ENCODE results near the gene TMEM101. TPM values are rescaled to one million over a fixed set of nuclear protein-coding genes. Genes with fewer than 3 reads are reported as not detected.

Gene TMEM101
- total RNA-seq, 1 experiment from 2014 or later = 32.1 TPM

DNA sequence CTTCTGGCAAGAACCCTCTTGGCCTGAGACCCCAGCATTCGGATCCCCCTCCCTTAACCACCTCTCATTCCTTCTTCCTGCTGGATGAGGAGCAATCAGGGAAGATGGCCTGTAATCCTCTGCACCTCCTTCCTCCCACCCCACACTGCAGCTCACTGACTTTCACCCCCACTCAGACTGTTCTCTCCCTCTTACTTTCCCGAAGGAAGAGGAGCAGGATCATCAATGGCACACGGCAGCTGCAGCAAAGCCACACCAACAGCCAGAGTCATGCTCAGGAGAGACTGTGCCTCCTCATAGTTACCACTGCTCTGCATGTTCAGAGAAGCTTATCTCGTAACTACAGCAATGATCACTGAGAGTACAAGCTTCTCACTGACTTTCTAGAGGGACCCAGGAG is 10.1 kb upstream of the TMEM101 start:
- no peak for DNase-seq (ENCODE audit: low spot score)
- Mint-ChIP-seq H3K27me3 (ENCODE audit: low read depth) (no peaks in the 10 kb centered on the region), H3K4me3 (no peak overlapping the region), H3K4me1 (no peaks in the 10 kb centered on the region), H3K36me3 (peaks cover 9% of the 10 kb centered on the region), H3K27ac (peak overlapping the region; percentile 84), H3K9me3 (no peaks in the 10 kb centered on the region)
- CTCF ChIA-PET = interaction anchor here (1.0 to 2.1 kb wide), 3 partner anchors 16 to 85 kb away, joined by 3 to 8 read pairs (median 4); no protein-coding TSS in a partner anchor
- ATAC-seq = no peak
- POLR2A ChIA-PET = no interaction called here
- no peak for TF ChIP-seq SOX15 (CRISPR knock-in tag; IDR thresholded peaks at IDR 0.05)
- TF ChIP-seq GABPB1 (CRISPR knock-in tag; IDR thresholded peaks at IDR 0.05) = no peak
- TF ChIP-seq, protein P1, sequence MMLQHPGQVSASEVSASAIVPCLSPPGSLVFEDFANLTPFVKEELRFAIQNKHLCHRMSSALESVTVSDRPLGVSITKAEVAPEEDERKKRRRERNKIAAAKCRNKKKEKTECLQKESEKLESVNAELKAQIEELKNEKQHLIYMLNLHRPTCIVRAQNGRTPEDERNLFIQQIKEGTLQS (CRISPR knock-in tag; conservative IDR thresholded peaks at IDR 0.05) = no peak
- TF ChIP-seq, protein P2, sequence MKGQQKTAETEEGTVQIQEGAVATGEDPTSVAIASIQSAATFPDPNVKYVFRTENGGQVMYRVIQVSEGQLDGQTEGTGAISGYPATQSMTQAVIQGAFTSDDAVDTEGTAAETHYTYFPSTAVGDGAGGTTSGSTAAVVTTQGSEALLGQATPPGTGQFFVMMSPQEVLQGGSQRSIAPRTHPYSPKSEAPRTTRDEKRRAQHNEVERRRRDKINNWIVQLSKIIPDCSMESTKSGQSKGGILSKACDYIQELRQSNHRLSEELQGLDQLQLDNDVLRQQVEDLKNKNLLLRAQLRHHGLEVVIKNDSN (CRISPR knock-in tag; IDR thresholded peaks at IDR 0.05) = no peak
- TF ChIP-seq CBFB (CRISPR knock-in tag; IDR thresholded peaks at IDR 0.05; ENCODE audit: low read depth) = no peak
- TF ChIP-seq NFE2L1 (CRISPR knock-in tag; IDR thresholded peaks at IDR 0.05) = no peak
- TF ChIP-seq CREB1 (CRISPR knock-in tag; IDR thresholded peaks at IDR 0.05) = no peak
- TF ChIP-seq, protein P3, sequence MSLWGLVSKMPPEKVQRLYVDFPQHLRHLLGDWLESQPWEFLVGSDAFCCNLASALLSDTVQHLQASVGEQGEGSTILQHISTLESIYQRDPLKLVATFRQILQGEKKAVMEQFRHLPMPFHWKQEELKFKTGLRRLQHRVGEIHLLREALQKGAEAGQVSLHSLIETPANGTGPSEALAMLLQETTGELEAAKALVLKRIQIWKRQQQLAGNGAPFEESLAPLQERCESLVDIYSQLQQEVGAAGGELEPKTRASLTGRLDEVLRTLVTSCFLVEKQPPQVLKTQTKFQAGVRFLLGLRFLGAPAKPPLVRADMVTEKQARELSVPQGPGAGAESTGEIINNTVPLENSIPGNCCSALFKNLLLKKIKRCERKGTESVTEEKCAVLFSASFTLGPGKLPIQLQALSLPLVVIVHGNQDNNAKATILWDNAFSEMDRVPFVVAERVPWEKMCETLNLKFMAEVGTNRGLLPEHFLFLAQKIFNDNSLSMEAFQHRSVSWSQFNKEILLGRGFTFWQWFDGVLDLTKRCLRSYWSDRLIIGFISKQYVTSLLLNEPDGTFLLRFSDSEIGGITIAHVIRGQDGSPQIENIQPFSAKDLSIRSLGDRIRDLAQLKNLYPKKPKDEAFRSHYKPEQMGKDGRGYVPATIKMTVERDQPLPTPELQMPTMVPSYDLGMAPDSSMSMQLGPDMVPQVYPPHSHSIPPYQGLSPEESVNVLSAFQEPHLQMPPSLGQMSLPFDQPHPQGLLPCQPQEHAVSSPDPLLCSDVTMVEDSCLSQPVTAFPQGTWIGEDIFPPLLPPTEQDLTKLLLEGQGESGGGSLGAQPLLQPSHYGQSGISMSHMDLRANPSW (CRISPR knock-in tag; conservative IDR thresholded peaks at IDR 0.05; ENCODE audit: low read depth) = no peak
- no peak for TF ChIP-seq ESRRA (CRISPR knock-in tag; IDR thresholded peaks at IDR 0.05; ENCODE audit: borderline replicate concordance)

DNA sequence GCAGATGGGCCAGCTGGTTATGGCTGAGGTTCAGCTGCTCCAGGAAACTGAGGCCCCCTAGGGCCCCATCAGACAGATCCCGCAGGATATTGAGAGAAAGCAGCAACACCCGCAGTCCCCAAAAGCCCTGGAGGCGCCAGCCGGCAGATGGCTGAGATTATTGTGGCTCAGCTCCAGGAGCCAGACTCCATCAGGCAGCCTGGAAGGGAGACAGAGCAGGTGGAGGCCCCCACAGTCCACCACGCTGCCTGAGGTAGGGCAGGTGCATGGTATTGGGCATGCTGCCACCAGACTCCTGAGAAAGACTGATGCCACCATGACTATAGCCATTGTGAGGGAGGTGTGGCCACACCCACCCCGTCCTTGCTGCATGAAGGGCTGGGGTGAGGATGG is 9.5 kb upstream of the TMEM101 start:
- no peak overlapping the region for H3K4me3 Mint-ChIP-seq
- no peaks in the 10 kb centered on the region for H3K4me1 Mint-ChIP-seq
- no peak overlapping the region for H3K27ac Mint-ChIP-seq
- POLR2A ChIA-PET = no interaction called here
- CTCF ChIA-PET = interaction anchor here (2.1 kb wide), 1 partner anchor 81 kb away, joined by 8 read pairs; no protein-coding TSS in a partner anchor
- no peaks in the 10 kb centered on the region for H3K27me3 Mint-ChIP-seq (ENCODE audit: low read depth)
- no peaks in the 10 kb centered on the region for H3K9me3 Mint-ChIP-seq
- DNase-seq (ENCODE audit: low spot score) (no peak), ATAC-seq (no peak)
- TF ChIP-seq PRRX2 (CRISPR knock-in tag; IDR thresholded peaks at IDR 0.05) = no peak
- H3K36me3 Mint-ChIP-seq = peaks cover 4% of the 10 kb centered on the region

DNA sequence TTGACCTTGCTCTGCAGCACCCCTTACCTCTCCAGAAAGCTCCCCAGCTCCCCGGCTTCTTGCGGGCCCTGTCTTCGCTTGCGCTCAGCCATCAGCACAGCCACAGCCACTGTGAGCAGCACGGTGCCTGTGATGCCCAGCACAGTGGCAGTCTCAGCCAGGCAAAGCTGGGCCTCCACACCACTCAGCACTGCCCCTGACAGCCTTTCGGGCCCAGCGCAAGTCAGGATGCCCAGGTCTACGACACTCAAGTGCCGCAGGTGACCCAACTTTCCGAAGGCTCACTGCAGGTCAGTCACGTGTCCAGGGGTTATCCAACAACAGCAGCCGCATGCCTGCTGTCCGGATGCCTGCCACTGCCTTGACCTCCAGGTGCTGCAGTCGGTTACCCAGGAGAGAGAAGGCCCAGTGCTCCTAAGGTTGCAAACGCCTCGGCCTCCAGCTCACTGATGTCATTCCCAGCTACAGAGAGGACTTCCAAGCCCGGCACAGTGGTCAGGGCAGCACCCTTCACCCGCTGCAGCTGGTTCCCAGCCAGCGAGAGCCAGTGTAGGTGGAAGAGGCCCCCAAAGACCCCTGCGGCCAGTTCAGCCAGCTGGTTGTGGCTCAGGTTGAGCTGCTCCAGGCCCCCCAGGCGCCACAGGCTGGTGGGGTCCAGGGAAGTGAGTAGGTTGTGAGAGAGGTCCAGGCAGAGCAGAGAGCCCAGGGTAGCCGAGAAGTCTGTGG is 8.9 kb upstream of the TMEM101 start:
- Mint-ChIP-seq H3K36me3 (no peaks in the 10 kb centered on the region; the same call in none of the 2 replicates), H3K27me3 (ENCODE audit: low read depth) (no peaks in the 10 kb centered on the region), H3K9me3 (no peaks in the 10 kb centered on the region), H3K27ac (no peak overlapping the region), H3K4me1 (no peaks in the 10 kb centered on the region), H3K4me3 (no peak overlapping the region)
- ChIA-PET POLR2A (no interaction called here), CTCF (interaction anchor here (0.7 to 2.1 kb wide), 5 partner anchors 12 to 186 kb away, joined by 3 to 8 read pairs (median 3); no protein-coding TSS in a partner anchor)
- DNase-seq (ENCODE audit: low spot score) (no peak), ATAC-seq (no peak)
- TF ChIP-seq IRF2 (CRISPR knock-in tag; IDR thresholded peaks at IDR 0.05; ENCODE audit: borderline replicate concordance, low read depth) (no peak), ZNF317 (CRISPR knock-in tag; IDR thresholded peaks at IDR 0.05; ENCODE audit: borderline replicate concordance, low read depth) (no peak), SOX15 (CRISPR knock-in tag; IDR thresholded peaks at IDR 0.05) (no peak), FOXK1 (CRISPR knock-in tag; IDR thresholded peaks at IDR 0.05) (no peak), CREB1 (CRISPR knock-in tag; IDR thresholded peaks at IDR 0.05) (no peak), NFATC4 (CRISPR knock-in tag; IDR thresholded peaks at IDR 0.05) (no peak), HMGA2 (CRISPR knock-in tag; IDR thresholded peaks at IDR 0.05) (no peak), ZNF138 (CRISPR knock-in tag; conservative IDR thresholded peaks at IDR 0.05) (no peak)
- TF ChIP-seq, protein P4, sequence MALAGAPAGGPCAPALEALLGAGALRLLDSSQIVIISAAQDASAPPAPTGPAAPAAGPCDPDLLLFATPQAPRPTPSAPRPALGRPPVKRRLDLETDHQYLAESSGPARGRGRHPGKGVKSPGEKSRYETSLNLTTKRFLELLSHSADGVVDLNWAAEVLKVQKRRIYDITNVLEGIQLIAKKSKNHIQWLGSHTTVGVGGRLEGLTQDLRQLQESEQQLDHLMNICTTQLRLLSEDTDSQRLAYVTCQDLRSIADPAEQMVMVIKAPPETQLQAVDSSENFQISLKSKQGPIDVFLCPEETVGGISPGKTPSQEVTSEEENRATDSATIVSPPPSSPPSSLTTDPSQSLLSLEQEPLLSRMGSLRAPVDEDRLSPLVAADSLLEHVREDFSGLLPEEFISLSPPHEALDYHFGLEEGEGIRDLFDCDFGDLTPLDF (CRISPR knock-in tag; IDR thresholded peaks at IDR 0.05) = no peak
- TF ChIP-seq, protein P5, sequence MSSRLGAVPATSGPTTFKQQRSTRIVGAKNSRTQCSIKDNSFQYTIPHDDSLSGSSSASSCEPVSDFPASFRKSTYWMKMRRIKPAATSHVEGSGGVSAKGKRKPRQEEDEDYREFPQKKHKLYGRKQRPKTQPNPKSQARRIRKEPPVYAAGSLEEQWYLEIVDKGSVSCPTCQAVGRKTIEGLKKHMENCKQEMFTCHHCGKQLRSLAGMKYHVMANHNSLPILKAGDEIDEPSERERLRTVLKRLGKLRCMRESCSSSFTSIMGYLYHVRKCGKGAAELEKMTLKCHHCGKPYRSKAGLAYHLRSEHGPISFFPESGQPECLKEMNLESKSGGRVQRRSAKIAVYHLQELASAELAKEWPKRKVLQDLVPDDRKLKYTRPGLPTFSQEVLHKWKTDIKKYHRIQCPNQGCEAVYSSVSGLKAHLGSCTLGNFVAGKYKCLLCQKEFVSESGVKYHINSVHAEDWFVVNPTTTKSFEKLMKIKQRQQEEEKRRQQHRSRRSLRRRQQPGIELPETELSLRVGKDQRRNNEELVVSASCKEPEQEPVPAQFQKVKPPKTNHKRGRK (CRISPR knock-in tag; IDR thresholded peaks at IDR 0.05; ENCODE audit: borderline replicate concordance) = no peak
- TF ChIP-seq, protein P6, sequence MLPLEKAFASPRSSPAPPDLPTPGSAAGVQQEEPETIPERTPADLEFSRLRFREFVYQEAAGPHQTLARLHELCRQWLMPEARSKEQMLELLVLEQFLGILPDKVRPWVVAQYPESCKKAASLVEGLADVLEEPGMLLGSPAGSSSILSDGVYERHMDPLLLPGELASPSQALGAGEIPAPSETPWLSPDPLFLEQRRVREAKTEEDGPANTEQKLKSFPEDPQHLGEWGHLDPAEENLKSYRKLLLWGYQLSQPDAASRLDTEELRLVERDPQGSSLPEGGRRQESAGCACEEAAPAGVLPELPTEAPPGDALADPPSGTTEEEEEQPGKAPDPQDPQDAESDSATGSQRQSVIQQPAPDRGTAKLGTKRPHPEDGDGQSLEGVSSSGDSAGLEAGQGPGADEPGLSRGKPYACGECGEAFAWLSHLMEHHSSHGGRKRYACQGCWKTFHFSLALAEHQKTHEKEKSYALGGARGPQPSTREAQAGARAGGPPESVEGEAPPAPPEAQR (CRISPR knock-in tag; IDR thresholded peaks at IDR 0.05) = no peak
- TF ChIP-seq, protein P1 (CRISPR knock-in tag; conservative IDR thresholded peaks at IDR 0.05) = no peak

Data from WTC11 (cell line).